Mesodermal cell (in vitro differentiated cells): ENCODE measurements around the gene APLP1.

Experiments
- H3K27ac ChIP-seq: 2 replicates; pipeline ENCODE4 v1.7.0; 2013; ENCODE audit warnings: mild to moderate bottlenecking, low read depth, low read length, moderate library complexity; ENCODE audit not compliant: severe bottlenecking
- H3K36me3 ChIP-seq: 2 replicates; pipeline ENCODE4 v1.7.1; 2013; ENCODE audit warnings: mild to moderate bottlenecking, low read length, moderate library complexity; ENCODE audit not compliant: control insufficient read depth, insufficient read depth
- H3K4me1 ChIP-seq: one replicate; pipeline ENCODE4 v1.7.1; 2013; ENCODE audit warnings: mild to moderate bottlenecking, low read length; ENCODE audit not compliant: insufficient read depth, control insufficient read depth, poor library complexity, severe bottlenecking
- H3K4me3 ChIP-seq: 2 replicates; pipeline ENCODE4 v1.7.0; 2013; ENCODE audit warnings: low read length, control low read depth, mild to moderate bottlenecking; ENCODE audit not compliant: insufficient read depth, poor library complexity, severe bottlenecking; ENCODE audit errors: extremely low read depth
- H3K9me3 ChIP-seq: 2 replicates; pipeline ENCODE4 v1.7.1; 2013; ENCODE audit warnings: mild to moderate bottlenecking, low read length, moderate library complexity; ENCODE audit not compliant: control insufficient read depth
- WGBS, 2 experiments: methylation state at CpG; one replicate each; pipeline ENCODE4 v1.1.5; 2013; ENCODE audit warnings: missing lambda C conversion rate in 2 of 2; ENCODE audit not compliant: insufficient coverage in 2 of 2; 5-methylcytosine and 5-hydroxymethylcytosine counted together

Gene APLP1

GRCh38 chr19:35853038-35853756 lies 15.2 kb upstream of the APLP1 start:
- Histone ChIP-seq H3K4me3 (no peak overlapping the region), H3K36me3 (no peaks in the 10 kb centered on the region), H3K4me1 (peaks cover 5% of the 10 kb centered on the region), H3K27ac (no peak overlapping the region), H3K9me3 (no peaks in the 10 kb centered on the region)
- WGBS, 2 experiments, result 84 to 85% methylated on average over 5 to 8 of the region's 8 CpGs

- no peak within 1 kb of the TSS for H3K27ac ChIP-seq
- H3K4me1 ChIP-seq, result peaks cover 11% of the 10 kb centered on the region
- H3K9me3 ChIP-seq, result no peaks in the 10 kb centered on the region
- H3K4me3 ChIP-seq, result peak within 1 kb of the TSS; percentile 47
- 0 to 1% methylated on average over 34 to 40 of the region's 42 CpGs for WGBS, 2 experiments
- no peaks in the 10 kb centered on the region for H3K36me3 ChIP-seq
These were observed 11.7 kb upstream of the APLP1 start, which contains the start of gene KIRREL2 for GRCh38 chr19:35856546-35857149. TSS of gene KIRREL2 (plus strand) at chr19:35856911. CDS start at chr19:35857120, 209 bp downstream.

- no peaks in the 10 kb centered on the region for H3K36me3 ChIP-seq
- no peaks in the 10 kb centered on the region for H3K9me3 ChIP-seq
- WGBS, 2 experiments, result 85 to 88% methylated on average over 5 to 6 of the region's 6 CpGs
- peaks cover 11% of the 10 kb centered on the region for H3K4me1 ChIP-seq
- H3K27ac ChIP-seq, result no peak overlapping the region
- H3K4me3 ChIP-seq, result no peak overlapping the region
These were observed 10.1 kb upstream of the APLP1 start for GRCh38 chr19:35858311-35858710.

DNA sequence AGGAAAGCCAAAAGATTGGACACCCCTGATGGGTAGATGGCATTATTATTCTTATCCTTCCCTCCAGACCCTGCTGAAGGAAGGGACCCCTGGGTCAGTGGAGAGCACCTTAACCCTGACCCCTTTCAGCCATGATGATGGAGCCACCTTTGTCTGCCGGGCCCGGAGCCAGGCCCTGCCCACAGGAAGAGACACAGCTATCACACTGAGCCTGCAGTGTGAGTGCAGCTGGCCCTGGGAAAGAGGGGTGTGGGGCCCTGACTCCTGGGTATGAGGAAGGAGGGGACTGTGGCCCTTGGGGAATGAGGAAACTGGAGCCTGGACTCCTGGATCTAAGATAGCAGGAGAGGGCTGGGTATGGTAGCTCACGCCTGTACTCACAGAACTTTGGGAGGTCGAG lies 9.0 kb upstream of the APLP1 start:
- no peaks in the 10 kb centered on the region for H3K36me3 ChIP-seq
- H3K9me3 ChIP-seq, result no peaks in the 10 kb centered on the region
- peaks cover 11% of the 10 kb centered on the region for H3K4me1 ChIP-seq
- no peak overlapping the region for H3K27ac ChIP-seq
- 81 to 94% methylated on average over 2 to 4 of the region's 4 CpGs for WGBS, 2 experiments
- H3K4me3 ChIP-seq, result no peak overlapping the region

GRCh38 chr19:35860436-35860817 lies 7.9 kb upstream of the APLP1 start:
- no peak overlapping the region for H3K27ac ChIP-seq
- no peak overlapping the region for H3K4me3 ChIP-seq
- 9 to 10% methylated on average over 20 to 22 of the region's 24 CpGs for WGBS, 2 experiments
- H3K9me3 ChIP-seq, result no peaks in the 10 kb centered on the region
- H3K36me3 ChIP-seq, result no peaks in the 10 kb centered on the region
- peaks cover 11% of the 10 kb centered on the region for H3K4me1 ChIP-seq

DNA sequence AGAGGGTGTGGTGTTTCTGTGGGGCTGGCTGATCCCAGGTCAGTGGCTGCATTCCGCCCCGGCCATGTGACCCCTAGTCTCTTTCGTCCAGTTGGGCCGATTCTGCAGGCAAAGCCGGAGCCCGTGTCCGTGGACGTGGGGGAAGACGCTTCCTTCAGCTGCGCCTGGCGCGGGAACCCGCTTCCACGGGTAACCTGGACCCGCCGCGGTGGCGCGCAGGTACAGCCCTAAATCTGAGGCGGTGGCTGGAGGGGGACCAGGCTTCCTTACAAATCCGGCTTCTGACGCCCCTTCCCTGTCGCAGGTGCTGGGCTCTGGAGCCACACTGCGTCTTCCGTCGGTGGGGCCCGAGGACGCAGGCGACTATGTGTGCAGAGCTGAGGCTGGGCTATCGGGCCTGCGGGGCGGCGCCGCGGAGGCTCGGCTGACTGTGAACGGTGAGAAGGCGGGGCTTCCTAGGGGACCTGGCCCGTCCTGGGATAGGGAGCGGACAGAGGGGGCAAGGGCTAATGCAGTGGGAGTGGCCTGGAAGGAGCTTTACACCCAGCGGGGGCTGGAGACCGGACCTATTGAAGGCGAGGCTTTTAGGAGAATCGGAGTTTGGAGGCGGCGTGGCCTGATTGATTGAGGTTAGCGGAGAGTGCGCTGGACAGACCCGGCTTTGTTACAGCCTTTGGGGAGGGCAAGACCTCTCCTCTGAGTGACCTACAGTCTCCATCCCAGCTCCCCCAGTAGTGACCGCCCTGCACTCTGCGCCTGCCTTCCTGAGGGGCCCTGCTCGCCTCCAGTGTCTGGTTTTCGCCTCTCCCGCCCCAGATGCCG lies 7.3 kb upstream of the APLP1 start:
- Histone ChIP-seq H3K27ac (no peak overlapping the region), H3K4me1 (peaks cover 6% of the 10 kb centered on the region), H3K9me3 (no peaks in the 10 kb centered on the region), H3K36me3 (no peaks in the 10 kb centered on the region), H3K4me3 (peak overlapping the region; percentile 22)
- 4 to 8% methylated on average over 52 to 53 of the region's 55 CpGs for WGBS, 2 experiments

GRCh38 chr19:35861640-35862160 lies 6.7 kb upstream of the APLP1 start:
- 43 to 44% methylated on average over 16 to 17 of the region's 19 CpGs for WGBS, 2 experiments
- Histone ChIP-seq H3K4me1 (peaks cover 6% of the 10 kb centered on the region), H3K27ac (no peak overlapping the region), H3K36me3 (no peaks in the 10 kb centered on the region), H3K4me3 (peak overlapping the region; percentile 22), H3K9me3 (no peaks in the 10 kb centered on the region)

- H3K4me1 ChIP-seq, result peaks cover 6% of the 10 kb centered on the region
- no peak overlapping the region for H3K27ac ChIP-seq
- 88 to 95% methylated on average over 14 of the region's 14 CpGs for WGBS, 2 experiments
- no peak overlapping the region for H3K4me3 ChIP-seq
- H3K36me3 ChIP-seq, result no peaks in the 10 kb centered on the region
- no peaks in the 10 kb centered on the region for H3K9me3 ChIP-seq
These were observed 5.8 kb upstream of the APLP1 start for GRCh38 chr19:35862528-35862927.

- Histone ChIP-seq H3K4me3 (no peak overlapping the region), H3K36me3 (no peaks in the 10 kb centered on the region), H3K27ac (no peak overlapping the region), H3K4me1 (peaks cover 6% of the 10 kb centered on the region), H3K9me3 (no peaks in the 10 kb centered on the region)
- 90 to 95% methylated on average over 2 to 4 of the region's 5 CpGs for WGBS, 2 experiments
These were observed 5.4 kb upstream of the APLP1 start for GRCh38 chr19:35863018-35863417.

GRCh38 chr19:35868823-35869326 lies 501 bp downstream of the APLP1 start:
- H3K27ac ChIP-seq, result peak overlapping the region; percentile 74
- WGBS, 2 experiments, result 0% methylated on average over 5 to 9 of the region's 15 CpGs
- H3K4me1 ChIP-seq, result peaks cover 5% of the 10 kb centered on the region
- no peaks in the 10 kb centered on the region for H3K9me3 ChIP-seq
- H3K4me3 ChIP-seq, result peak overlapping the region; percentile 45
- no peaks in the 10 kb centered on the region for H3K36me3 ChIP-seq
